HT-29 (cell line): Measurements from ENCODE around the gene METAP1. TPM values are rescaled to one million over a fixed set of nuclear protein-coding genes. Genes with fewer than 3 reads are reported as not detected.
"Not testable (repeated sequence)": the region's sequence is repeated elsewhere in the genome, so short reads cannot be mapped to it uniquely, and the experiment has no call there.

Experiments
- DNase-seq: peaks from one replicate; pipeline ENCODE4 v3.0.0-alpha.2; 2015; ENCODE audit warnings: low spot score
- small RNA-seq: library from RNA; depleted of rRNA; stranded (forward); fragments of <200 nt; gene quantifications from one replicate; pipeline ENCODE3, GENCODE V24; 2014
- total RNA-seq: library from RNA; depleted of rRNA; stranded (reverse); fragments of >200 nt; shearing (Covaris generic); gene quantifications from 2 replicates; pipeline ENCODE4 v1.2.3, GENCODE V29; 2014; rRNA removed

The METAP1 gene
- total RNA-seq, 1 experiment from 2014 or later = 55.3 TPM

GRCh38 chr4:99091841-99092240 is 96.3 kb downstream of the METAP1 start:
- DNase-seq = not testable (repeated sequence)

GRCh38 chr4:99099311-99099710 is 103.8 kb downstream of the METAP1 start:
- no peak for DNase-seq

GRCh38 chr4:99099814-99100213 is 104.3 kb downstream of the METAP1 start:
- not testable (repeated sequence) for DNase-seq

GRCh38 chr4:99100876-99101275 is 105.4 kb downstream of the METAP1 start:
- no peak for DNase-seq

- no peak for DNase-seq
These were observed 107.1 kb downstream of the METAP1 start for GRCh38 chr4:99102634-99103033.

- DNase-seq = no peak
These were observed 107.6 kb downstream of the METAP1 start for GRCh38 chr4:99103166-99103565.

- DNase-seq = no peak
These were observed 108.6 kb downstream of the METAP1 start for GRCh38 chr4:99104153-99104552.

- DNase-seq = not testable (repeated sequence)
These were observed 113.8 kb downstream of the METAP1 start for GRCh38 chr4:99109286-99109685.

Small RNAs within 50 kb of the gene (small RNA-seq; reads per million reads assigned to genes)
- gene MIR3684 = not detected
- gene RNU7-149P = not detected

Other genes with a start within 250 kb of the METAP1 start
- 110 and 124 TPM in 2 replicates for gene EIF4E, start 66.6 kb upstream of the METAP1 start, total RNA-seq
- gene ADH5, start 93.1 kb downstream of the METAP1 start, total RNA-seq = 82.6 and 85.5 TPM in 2 replicates
- gene ADH4, start 148.6 kb downstream of the METAP1 start, total RNA-seq = not detected in 2 replicates
- gene ADH6, start 223.5 kb downstream of the METAP1 start, total RNA-seq = 0.13 and 0.47 TPM in 2 replicates